Immature natural killer cell (primary cell): ENCODE measurements around the gene ZNF28. TPM values are rescaled to one million over a fixed set of nuclear protein-coding genes. Genes with fewer than 3 reads are reported as not detected.
"Not testable (repeated sequence)": the region's sequence is repeated elsewhere in the genome, so short reads cannot be mapped to it uniquely, and the experiment has no call there.

Experiments
- DNase-seq, 3 donors: peaks; one replicate each; pipeline ENCODE4 v3.0.0; 2022; ENCODE audit warnings: mixed read lengths in 1 of 3
- H3K27ac Mint-ChIP-seq, 6 donors: one replicate each; pipeline ENCODE4 v1.8.0; 2020; ENCODE audit warnings: mixed read lengths in 6 of 6, mild to moderate bottlenecking in 5 of 6, inconsistent platforms in 4 of 6, moderate library complexity in 3 of 6
- H3K27me3 Mint-ChIP-seq, 3 donors: one replicate each; pipeline ENCODE4 v1.8.0; 2020 to 2021; ENCODE audit warnings: low read depth in 3 of 3, mild to moderate bottlenecking in 3 of 3, mixed read lengths in 3 of 3, moderate library complexity in 3 of 3, inconsistent platforms in 1 of 3
- H3K36me3 Mint-ChIP-seq, 3 donors: one replicate each; pipeline ENCODE4 v1.8.0; 2020; ENCODE audit warnings: mixed read lengths in 3 of 3, inconsistent platforms in 2 of 3, mild to moderate bottlenecking in 2 of 3
- H3K4me1 Mint-ChIP-seq, 2 donors: one replicate each; pipeline ENCODE4 v1.8.0; 2020; ENCODE audit warnings: inconsistent platforms in 2 of 2, mild to moderate bottlenecking in 2 of 2, mixed read lengths in 2 of 2, moderate library complexity in 1 of 2
- H3K4me3 Mint-ChIP-seq, 5 donors: one replicate each; pipeline ENCODE4 v1.8.0; 2020; ENCODE audit warnings: mild to moderate bottlenecking in 5 of 5, mixed read lengths in 5 of 5, inconsistent platforms in 3 of 5, moderate library complexity in 3 of 5
- H3K9me3 Mint-ChIP-seq, 6 donors: one replicate each; pipeline ENCODE4 v1.8.0; 2020; ENCODE audit warnings: mild to moderate bottlenecking in 6 of 6, mixed read lengths in 6 of 6, inconsistent platforms in 4 of 6, moderate library complexity in 3 of 6
- polyA plus RNA-seq, 3 donors: library from polyadenylated mRNA; unstranded; fragments of 300-500 nt; fragmentation: Illumina TruSeq; gene quantifications; one replicate each; pipeline ENCODE4 v1.2.3, GENCODE V29; 2021

The ZNF28 gene
- 10 to 100 TPM; 25.8 to 59.5 (median 59.4) TPM for polyA plus RNA-seq

GRCh38 chr19:52821204-52821960 is at the start of gene ZNF28:
Gene ZNF28, minus strand, starts transcription at chr19:52821633. Its CDS starts 3,675 bp downstream, at chr19:52817958.
- H3K4me1 Mint-ChIP-seq = peaks cover 37 to 46% of the 10 kb centered on the region in 2 donors
- H3K9me3 Mint-ChIP-seq, H3K27me3 Mint-ChIP-seq: not testable (repeated sequence)
- H3K4me3 Mint-ChIP-seq = peak within 1 kb of the TSS; percentile 84 to 97 (median 91)
- peaks cover 7 to 17% (median 13%) of the 10 kb centered on the region in 3 donors for H3K36me3 Mint-ChIP-seq
- DNase-seq = peak; percentile 59 to 76 (median 74)
- peak within 1 kb of the TSS; percentile 84 to 94 (median 90) for H3K27ac Mint-ChIP-seq

- DNase-seq, H3K27ac Mint-ChIP-seq, H3K4me1 Mint-ChIP-seq, H3K27me3 Mint-ChIP-seq, H3K9me3 Mint-ChIP-seq, H3K4me3 Mint-ChIP-seq: not testable (repeated sequence)
- peaks cover 0 to 20% (median 12%) of the 10 kb centered on the region in 3 donors for H3K36me3 Mint-ChIP-seq
Observed at GRCh38 chr19:52868031-52868430, 46.6 kb upstream of the ZNF28 start.

GRCh38 chr19:52857378-52858191 is 36.2 kb upstream of the ZNF28 start, which contains the start of gene ZNF468:
Gene ZNF468, minus strand, starts transcription at chr19:52857619. Its CDS starts 3,347 bp downstream, at chr19:52854272.
- H3K27me3 Mint-ChIP-seq, H3K9me3 Mint-ChIP-seq: not testable (repeated sequence)
- Mint-ChIP-seq H3K27ac (peak within 1 kb of the TSS; percentile 89 to 96 (median 93)), H3K36me3 (peaks cover 5 to 11% (median 6%) of the 10 kb centered on the region in 3 donors), H3K4me3 (peak within 1 kb of the TSS; percentile 94 to 98 (median 96)), H3K4me1 (peaks cover 32 to 42% of the 10 kb centered on the region in 2 donors)
- peak; percentile 81 to 86 (median 85) for DNase-seq

GRCh38 chr19:52856540-52857377 is 35.3 kb upstream of the ZNF28 start:
- H3K9me3 Mint-ChIP-seq, H3K27me3 Mint-ChIP-seq: not testable (repeated sequence)
- peaks cover 32 to 42% of the 10 kb centered on the region in 2 donors for H3K4me1 Mint-ChIP-seq
- peak overlapping the region; percentile 89 to 96 (median 93) for H3K27ac Mint-ChIP-seq
- peak overlapping the region; percentile 94 to 98 (median 96) for H3K4me3 Mint-ChIP-seq
- peaks cover 5 to 14% (median 10%) of the 10 kb centered on the region in 3 donors for H3K36me3 Mint-ChIP-seq
- peak in 1 of 3 donors; percentile 2 for DNase-seq

GRCh38 chr19:52847352-52847751 is 25.9 kb upstream of the ZNF28 start:
- H3K9me3 Mint-ChIP-seq = peaks cover 8 to 49% (median 34%) of the 10 kb centered on the region in 6 donors
- not testable (repeated sequence) for H3K4me3 Mint-ChIP-seq

GRCh38 chr19:52840825-52841465 is 19.5 kb upstream of the ZNF28 start:
- not testable (repeated sequence) for DNase-seq, H3K4me3 Mint-ChIP-seq, H3K27ac Mint-ChIP-seq, H3K4me1 Mint-ChIP-seq, H3K27me3 Mint-ChIP-seq
- Mint-ChIP-seq H3K36me3 (peaks cover 80 to 90% (median 82%) of the 10 kb centered on the region in 3 donors), H3K9me3 (peaks cover 40 to 94% (median 87%) of the 10 kb centered on the region in 6 donors)

More at GRCh38 chr19:52847352-52847751, 25.9 kb upstream of the ZNF28 start:
- Mint-ChIP-seq H3K36me3 (peaks cover 71 to 88% (median 85%) of the 10 kb centered on the region in 3 donors), H3K4me1 (peaks cover 2 to 14% of the 10 kb centered on the region in 2 donors)
- H3K27ac Mint-ChIP-seq, H3K27me3 Mint-ChIP-seq, DNase-seq: not testable (repeated sequence)

- peak overlapping the region in 3 of 5 donors; percentile 21 to 81 (median 49) for H3K4me3 Mint-ChIP-seq
- H3K9me3 Mint-ChIP-seq = peaks cover 22 to 41% (median 39%) of the 10 kb centered on the region in 6 donors
- not testable (repeated sequence) for DNase-seq, H3K27me3 Mint-ChIP-seq
- peaks cover 25 to 32% of the 10 kb centered on the region in 2 donors for H3K4me1 Mint-ChIP-seq
- peaks cover 25 to 29% (median 28%) of the 10 kb centered on the region in 3 donors for H3K36me3 Mint-ChIP-seq
- H3K27ac Mint-ChIP-seq = peak overlapping the region; percentile 83 to 96 (median 92)
Observed at GRCh38 chr19:52834289-52834688, 12.9 kb upstream of the ZNF28 start.

- H3K4me1 Mint-ChIP-seq = peaks cover 25 to 32% of the 10 kb centered on the region in 2 donors
- H3K9me3 Mint-ChIP-seq = peaks cover 22 to 35% (median 33%) of the 10 kb centered on the region in 6 donors
- not testable (repeated sequence) for H3K27me3 Mint-ChIP-seq
- DNase-seq = peak; percentile 63 to 79 (median 75)
- peak overlapping the region; percentile 49 to 81 (median 63) for H3K4me3 Mint-ChIP-seq
- H3K27ac Mint-ChIP-seq = peak overlapping the region; percentile 83 to 96 (median 92)
- H3K36me3 Mint-ChIP-seq = peaks cover 20 to 26% (median 24%) of the 10 kb centered on the region in 3 donors
Observed at GRCh38 chr19:52833541-52833940, 12.1 kb upstream of the ZNF28 start.

GRCh38 chr19:52829866-52830265 is 8.4 kb upstream of the ZNF28 start:
- H3K36me3 Mint-ChIP-seq, DNase-seq, H3K9me3 Mint-ChIP-seq, H3K27ac Mint-ChIP-seq, H3K4me3 Mint-ChIP-seq, H3K27me3 Mint-ChIP-seq: not testable (repeated sequence)
- peaks cover 25 to 31% of the 10 kb centered on the region in 2 donors for H3K4me1 Mint-ChIP-seq

- H3K9me3 Mint-ChIP-seq = peaks cover 0 to 4% (median 0%) of the 10 kb centered on the region in 6 donors
- H3K36me3 Mint-ChIP-seq = peaks cover 0 to 1% (median 0%) of the 10 kb centered on the region in 3 donors
- H3K27me3 Mint-ChIP-seq = peaks cover 0 to 4% (median 3%) of the 10 kb centered on the region in 3 donors
- no peak overlapping the region for H3K4me3 Mint-ChIP-seq
- H3K4me1 Mint-ChIP-seq = peaks cover 11 to 17% of the 10 kb centered on the region in 2 donors
- DNase-seq = no peak
- no peak overlapping the region for H3K27ac Mint-ChIP-seq
Observed at GRCh38 chr19:52825765-52826164, 4.3 kb upstream of the ZNF28 start.

GRCh38 chr19:52823676-52824075 is 2.2 kb upstream of the ZNF28 start:
- Mint-ChIP-seq H3K27ac (no peak overlapping the region), H3K36me3 (peaks cover 0 to 6% (median 0%) of the 10 kb centered on the region in 3 donors), H3K4me1 (peaks cover 27 to 33% of the 10 kb centered on the region in 2 donors), H3K9me3 (peaks cover 0 to 2% (median 0%) of the 10 kb centered on the region in 6 donors), H3K4me3 (no peak overlapping the region), H3K27me3 (peaks cover 0 to 4% (median 3%) of the 10 kb centered on the region in 3 donors)
- no peak for DNase-seq

- H3K27me3 Mint-ChIP-seq = not testable (repeated sequence)
- H3K27ac Mint-ChIP-seq = peak overlapping the region; percentile 84 to 94 (median 90)
Observed at GRCh38 chr19:52820472-52821203, 795 bp downstream of the ZNF28 start.

More at GRCh38 chr19:52820472-52821203, 795 bp downstream of the ZNF28 start:
- peaks cover 7 to 17% (median 17%) of the 10 kb centered on the region in 3 donors for H3K36me3 Mint-ChIP-seq
- peak; percentile 5 to 17 (median 17) for DNase-seq
- not testable (repeated sequence) for H3K9me3 Mint-ChIP-seq
- H3K4me1 Mint-ChIP-seq = peaks cover 37 to 46% of the 10 kb centered on the region in 2 donors
- peak overlapping the region; percentile 84 to 97 (median 91) for H3K4me3 Mint-ChIP-seq
